T-helper 1 cell treated with Interleukin-12 subunit alpha and Interleukin-12 subunit beta and Interleukin-4 antibody, amounts not matched to agents 30 ng/mL and 1 ng/mL, for 36 hours (primary cell): ENCODE results near the gene RGS3. TPM values are rescaled to one million over a fixed set of nuclear protein-coding genes. Genes with fewer than 3 reads are reported as not detected.

ENCODE experiments used
- intact Hi-C: fragments of 100-400 bp; cut with micrococcal nuclease; formaldehyde crosslinking; loops from one replicate; pipeline ENCODE4 v1.15.1; 2024
- total RNA-seq: library from RNA; stranded (reverse); gene quantifications from 2 replicates; pipeline ENCODE4 v1.2.3, GENCODE V29; 2022

Gene RGS3
- total RNA-seq, 1 donor from 2014 or later: 35.9 TPM

GRCh38 chr9:113568571-113569321, 105.2 kb downstream of the RGS3 start:
- intact Hi-C loops: no loop called here

GRCh38 chr9:113569472-113570060, 106.0 kb downstream of the RGS3 start:
- intact Hi-C loops: no loop called here

GRCh38 chr9:113570106-113570505, 106.6 kb downstream of the RGS3 start:
- intact Hi-C loops: no loop called here

GRCh38 chr9:113570749-113571711, 107.5 kb downstream of the RGS3 start:
- intact Hi-C loops: no loop called here

GRCh38 chr9:113572076-113572861, 108.7 kb downstream of the RGS3 start:
- intact Hi-C loops: no loop called here

GRCh38 chr9:113573046-113573958, 109.8 kb downstream of the RGS3 start:
- intact Hi-C loops: no loop called here

GRCh38 chr9:113573959-113574352, 110.4 kb downstream of the RGS3 start:
- intact Hi-C loops: no loop called here

- intact Hi-C loops: loop anchor here (5.0 kb wide), 1 partner anchor 1323 kb away; no protein-coding TSS in a partner anchor
Observed at GRCh38 chr9:113574441-113575262, 111.1 kb downstream of the RGS3 start.

GRCh38 chr9:113577525-113578261, 114.2 kb downstream of the RGS3 start:
- intact Hi-C loops: loop anchor here (2.0 to 5.0 kb wide), 4 partner anchors 29 to 1320 kb away; partner anchors contain the start of genes FKBP15 and SLC31A1

GRCh38 chr9:113578279-113578865, 114.8 kb downstream of the RGS3 start:
- intact Hi-C loops: loop anchor here (2.0 to 5.0 kb wide), 4 partner anchors 30 to 1319 kb away; partner anchors contain the start of genes FKBP15 and SLC31A1

- intact Hi-C loops: loop anchor here (1.0 to 5.0 kb wide), 12 partner anchors 14 to 1318 kb away; partner anchors contain the start of genes ALAD, C9orf43, FKBP15 and POLE3
Observed at GRCh38 chr9:113578882-113579282, 115.4 kb downstream of the RGS3 start.

- intact Hi-C loops: loop anchor here (1.0 to 5.0 kb wide), 13 partner anchors 14 to 1318 kb away; partner anchors contain the start of genes ALAD, C9orf43, FKBP15 and POLE3
Observed at GRCh38 chr9:113579283-113580040, 115.9 kb downstream of the RGS3 start.

GRCh38 chr9:113580041-113580953, 116.8 kb downstream of the RGS3 start:
- intact Hi-C loops: loop anchor here (5.0 kb wide), 1 partner anchor 238 kb away; the partner anchor contains the start of gene WDR31

- intact Hi-C loops: loop anchor here (5.0 kb wide), 1 partner anchor 239 kb away; the partner anchor contains the start of gene WDR31
Observed at GRCh38 chr9:113580954-113581311, 117.4 kb downstream of the RGS3 start.
